ENCODE results near the gene SEMA4A. TPM values are rescaled to one million over a fixed set of nuclear protein-coding genes. Genes with fewer than 3 reads are reported as not detected.
"Not testable (repeated sequence)": the region's sequence is repeated elsewhere in the genome, so short reads cannot be mapped to it uniquely, and the experiment has no call there.

Gene SEMA4A
- total RNA-seq, 3 donors from 2014 or later (not counting 1 experiment from before 2014, with no cell fraction given), result 2.6 to 13.0 (median 7.0) TPM

GRCh38 chr1:156186347-156187177 lies 33.2 kb downstream of the SEMA4A start:
- H3K27ac Mint-ChIP-seq; H3K36me3 Mint-ChIP-seq; ATAC-seq; H3K36me3 ChIP-seq (ENCODE audit: control insufficient read depth, insufficient read depth, low read length); H3K9me3 ChIP-seq (ENCODE audit: control insufficient read depth, insufficient read depth, low read length); H3K27ac ChIP-seq (ENCODE audit: low read length); H3K4me1 Mint-ChIP-seq; H3K4me3 Mint-ChIP-seq; H3K4me3 ChIP-seq (ENCODE audit: low read length); DNase-seq; H3K9me3 Mint-ChIP-seq; H3K4me1 ChIP-seq (ENCODE audit: control insufficient read depth, insufficient read depth, low read length); intact Hi-C loops (cut with micrococcal nuclease); H3K27me3 ChIP-seq (ENCODE audit: control insufficient read depth, insufficient read depth, low read length); H3K27me3 Mint-ChIP-seq (ENCODE audit: low read depth in 2 of 2): not testable (repeated sequence)
- WGBS (ENCODE audit: insufficient coverage), result 100% methylated on average over 2 of the region's 2 CpGs

GRCh38 chr1:156190265-156190664 lies 36.9 kb downstream of the SEMA4A start:
- H3K4me1 ChIP-seq (ENCODE audit: control insufficient read depth, insufficient read depth, low read length), result peaks cover 18% of the 10 kb centered on the region
- intact Hi-C loops (cut with micrococcal nuclease); H3K27me3 Mint-ChIP-seq (ENCODE audit: low read depth in 2 of 2); H3K9me3 Mint-ChIP-seq; H3K27ac Mint-ChIP-seq; H3K4me3 Mint-ChIP-seq; H3K27me3 ChIP-seq (ENCODE audit: control insufficient read depth, insufficient read depth, low read length); H3K9me3 ChIP-seq (ENCODE audit: control insufficient read depth, insufficient read depth, low read length); H3K36me3 ChIP-seq (ENCODE audit: control insufficient read depth, insufficient read depth, low read length); H3K4me3 ChIP-seq (ENCODE audit: low read length); ATAC-seq; DNase-seq; H3K36me3 Mint-ChIP-seq; H3K27ac ChIP-seq (ENCODE audit: low read length): not testable (repeated sequence)
- peaks cover 20 to 21% of the 10 kb centered on the region in 2 donors for H3K4me1 Mint-ChIP-seq
- 92% methylated on average over 3 of the region's 4 CpGs for WGBS (ENCODE audit: insufficient coverage)

GRCh38 chr1:156191292-156191964 lies 38.0 kb downstream of the SEMA4A start:
- Histone ChIP-seq H3K4me3 (ENCODE audit: low read length) (no peak overlapping the region), H3K9me3 (ENCODE audit: control insufficient read depth, insufficient read depth, low read length) (no peaks in the 10 kb centered on the region), H3K27me3 (ENCODE audit: control insufficient read depth, insufficient read depth, low read length) (no peaks in the 10 kb centered on the region), H3K4me1 (ENCODE audit: control insufficient read depth, insufficient read depth, low read length) (peaks cover 22% of the 10 kb centered on the region), H3K36me3 (ENCODE audit: control insufficient read depth, insufficient read depth, low read length) (peaks cover 7% of the 10 kb centered on the region), H3K27ac (ENCODE audit: low read length) (no peak overlapping the region)
- WGBS (ENCODE audit: insufficient coverage), result no CpG with 5 or more reads among the region's 4 CpGs
- H3K9me3 Mint-ChIP-seq, result no peaks in the 10 kb centered on the region
- no peak for TF ChIP-seq CTCF (IDR thresholded peaks at IDR 0.05)
- ATAC-seq (no peak), DNase-seq (no peak)
- no peaks in the 10 kb centered on the region for H3K36me3 Mint-ChIP-seq
- intact Hi-C loops (cut with micrococcal nuclease), result no loop called here
- peaks cover 30 to 32% of the 10 kb centered on the region in 2 donors for H3K4me1 Mint-ChIP-seq
- no peak overlapping the region for H3K27ac Mint-ChIP-seq
- H3K4me3 Mint-ChIP-seq, result no peak overlapping the region
- H3K27me3 Mint-ChIP-seq (ENCODE audit: low read depth in 2 of 2), result no peaks in the 10 kb centered on the region

- peak overlapping the region; percentile 82 for H3K27ac ChIP-seq (ENCODE audit: low read length)
- DNase-seq, result no peak
- no peak for TF ChIP-seq CTCF (IDR thresholded peaks at IDR 0.05)
- H3K4me3 ChIP-seq (ENCODE audit: low read length), result peak overlapping the region; percentile 93
- intact Hi-C loops (cut with micrococcal nuclease), result no loop called here
- Mint-ChIP-seq H3K27ac (peak overlapping the region; percentile 94 to 97), H3K36me3 (no peaks in the 10 kb centered on the region), H3K9me3 (no peaks in the 10 kb centered on the region), H3K27me3 (ENCODE audit: low read depth in 2 of 2) (no peaks in the 10 kb centered on the region), H3K4me3 (peak overlapping the region; percentile 99), H3K4me1 (peaks cover 32 to 39% of the 10 kb centered on the region in 2 donors)
- peaks cover 8% of the 10 kb centered on the region for H3K36me3 ChIP-seq (ENCODE audit: control insufficient read depth, insufficient read depth, low read length)
- H3K4me1 ChIP-seq (ENCODE audit: control insufficient read depth, insufficient read depth, low read length), result peaks cover 23% of the 10 kb centered on the region
- 92% methylated on average over 6 of the region's 7 CpGs for WGBS (ENCODE audit: insufficient coverage)
- H3K9me3 ChIP-seq (ENCODE audit: control insufficient read depth, insufficient read depth, low read length), result no peaks in the 10 kb centered on the region
- ATAC-seq, result no peak
- H3K27me3 ChIP-seq (ENCODE audit: control insufficient read depth, insufficient read depth, low read length), result no peaks in the 10 kb centered on the region
Observed at GRCh38 chr1:156193208-156193487, 39.8 kb downstream of the SEMA4A start.

All from natural killer cell (primary cell).